Renal pelvis (tissue), 12 donors: ENCODE results near the gene GNAZ. TPM values are rescaled to one million over a fixed set of nuclear protein-coding genes. Genes with fewer than 3 reads are reported as not detected.
A peak's percentile ranks its signal among the peaks of the same experiment; 100 is the strongest.
"Not testable (repeated sequence)": the region's sequence is repeated elsewhere in the genome, so short reads cannot be mapped to it uniquely, and the experiment has no call there.

ENCODE experiments used
- DNase-seq: peaks from one replicate; pipeline ENCODE4 v3.0.0-alpha.2; 2013
- long read RNA-seq, 16 experiments: transcript quantifications; one replicate each; lab custom pipeline, GENCODE V29; 2026
- polyA plus RNA-seq, 3 donors: library from polyadenylated mRNA; unstranded; fragments of 120-200 nt; gene quantifications; one replicate each; pipeline ENCODE4 v1.2.1, GENCODE V29; 2013; ENCODE audit not compliant: insufficient read length in 3 of 3

The GNAZ gene
- 1 to 10 TPM; 5.9 to 7.8 (median 6.9) TPM for polyA plus RNA-seq
- long read RNA-seq, donor 1, partial matches to known transcripts: 0 of 1 reads
- long read RNA-seq, donor 1, other reads (novel, unspliced or antisense): 0 of 1 reads
- long read RNA-seq, donor 2, partial matches to known transcripts: 0 of 1 reads
- long read RNA-seq, donor 2, other reads (novel, unspliced or antisense): 0 of 1 reads
- long read RNA-seq, donor 3, partial matches to known transcripts: 23 of 23 reads
- long read RNA-seq, donor 3, other reads (novel, unspliced or antisense): 0 of 23 reads
- long read RNA-seq, donor 4: 0 reads
- long read RNA-seq, donor 5, partial matches to known transcripts: 0 of 1 reads
- long read RNA-seq, donor 5, other reads (novel, unspliced or antisense): 0 of 1 reads
- long read RNA-seq, donor 6, partial matches to known transcripts: 0 of 1 reads
- long read RNA-seq, donor 6, other reads (novel, unspliced or antisense): 0 of 1 reads
- long read RNA-seq, donor 7, transcript GNAZ-203 (3 exons, 3,333 nt): major isoform, 5 of 5 reads
- long read RNA-seq, donor 7, partial matches to known transcripts: 0 of 5 reads
- long read RNA-seq, donor 7, other reads (novel, unspliced or antisense): 0 of 5 reads
- long read RNA-seq, donor 8: 0 reads
- long read RNA-seq, donor 9: 0 reads
- long read RNA-seq, donor 10: 0 reads
- long read RNA-seq, donor 11: 0 reads
- long read RNA-seq, donor 12, partial matches to known transcripts: 0 of 1 reads
- long read RNA-seq, donor 12, other reads (novel, unspliced or antisense): 0 of 1 reads
- long read RNA-seq, donor 13, partial matches to known transcripts: 0 of 1 reads
- long read RNA-seq, donor 13, other reads (novel, unspliced or antisense): 0 of 1 reads
- long read RNA-seq, donor 14, partial matches to known transcripts: 0 of 4 reads
- long read RNA-seq, donor 14, other reads (novel, unspliced or antisense): 0 of 4 reads
- long read RNA-seq, donor 15, partial matches to known transcripts: 0 of 4 reads
- long read RNA-seq, donor 15, other reads (novel, unspliced or antisense): 0 of 4 reads
- long read RNA-seq, donor 16, partial matches to known transcripts: 0 of 2 reads
- long read RNA-seq, donor 16, other reads (novel, unspliced or antisense): 0 of 2 reads

- DNase-seq: peak; percentile 20
These were observed at the start of gene GNAZ for GRCh38 chr22:23070418-23071229. Gene GNAZ, plus strand, starts transcription at chr22:23070519. Its CDS starts 25,177 bp downstream, at chr22:23095696.

DNA sequence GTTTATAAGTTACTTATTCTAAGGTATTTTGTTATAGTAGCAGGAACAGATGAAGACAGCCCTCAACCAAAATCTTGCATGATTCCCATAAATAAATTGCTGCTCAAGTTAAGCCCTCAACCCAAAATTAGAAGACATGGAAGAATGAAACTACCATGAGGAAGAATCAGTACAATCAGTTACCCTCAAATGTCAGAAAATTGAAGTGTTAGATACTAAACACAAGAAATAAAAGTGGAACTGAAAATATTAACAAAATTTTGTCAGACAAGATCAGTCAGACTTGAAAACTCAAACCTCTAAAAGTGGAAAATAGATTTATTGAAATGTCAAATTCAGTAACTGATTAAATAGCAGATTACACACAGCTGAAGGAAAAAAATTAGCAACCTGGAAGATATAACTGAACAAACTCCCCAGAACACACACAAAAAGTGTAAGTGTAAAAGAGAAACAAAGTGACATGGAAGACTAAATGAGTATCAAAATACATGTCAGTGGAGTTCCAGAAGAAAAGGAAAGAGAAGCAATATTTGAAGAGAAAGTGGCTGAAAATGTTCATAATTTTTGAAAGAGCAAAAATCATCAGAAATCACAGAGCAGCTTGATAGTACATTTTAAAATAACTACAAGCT, 49.5 kb upstream of the GNAZ start:
- DNase-seq: no peak

- not testable (repeated sequence) for DNase-seq
These were observed 48.5 kb upstream of the GNAZ start for GRCh38 chr22:23021660-23022353.

DNA sequence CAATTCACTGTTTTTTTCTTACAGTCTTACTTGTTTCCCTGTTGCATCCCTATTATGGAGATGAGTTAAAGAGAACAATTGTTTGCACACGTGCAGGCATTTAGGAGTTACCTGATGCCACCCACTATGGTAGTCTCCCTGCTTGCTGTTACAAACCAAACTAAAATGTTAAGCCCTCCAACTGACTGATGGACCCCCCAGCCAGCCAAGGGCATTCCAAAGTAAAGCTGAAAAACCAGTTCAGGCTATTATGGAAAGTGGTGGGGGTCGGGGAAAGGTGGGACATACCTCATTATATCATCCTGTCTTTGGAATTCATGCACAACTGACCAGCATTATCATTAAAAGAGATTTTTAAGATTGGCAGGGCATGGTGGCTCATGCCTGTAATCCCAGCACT, 47.0 kb upstream of the GNAZ start:
- no peak for DNase-seq

GRCh38 chr22:23026777-23027176, 43.5 kb upstream of the GNAZ start:
- DNase-seq: no peak

- not testable (repeated sequence) for DNase-seq
These were observed 42.5 kb upstream of the GNAZ start for GRCh38 chr22:23027849-23028248.

DNA sequence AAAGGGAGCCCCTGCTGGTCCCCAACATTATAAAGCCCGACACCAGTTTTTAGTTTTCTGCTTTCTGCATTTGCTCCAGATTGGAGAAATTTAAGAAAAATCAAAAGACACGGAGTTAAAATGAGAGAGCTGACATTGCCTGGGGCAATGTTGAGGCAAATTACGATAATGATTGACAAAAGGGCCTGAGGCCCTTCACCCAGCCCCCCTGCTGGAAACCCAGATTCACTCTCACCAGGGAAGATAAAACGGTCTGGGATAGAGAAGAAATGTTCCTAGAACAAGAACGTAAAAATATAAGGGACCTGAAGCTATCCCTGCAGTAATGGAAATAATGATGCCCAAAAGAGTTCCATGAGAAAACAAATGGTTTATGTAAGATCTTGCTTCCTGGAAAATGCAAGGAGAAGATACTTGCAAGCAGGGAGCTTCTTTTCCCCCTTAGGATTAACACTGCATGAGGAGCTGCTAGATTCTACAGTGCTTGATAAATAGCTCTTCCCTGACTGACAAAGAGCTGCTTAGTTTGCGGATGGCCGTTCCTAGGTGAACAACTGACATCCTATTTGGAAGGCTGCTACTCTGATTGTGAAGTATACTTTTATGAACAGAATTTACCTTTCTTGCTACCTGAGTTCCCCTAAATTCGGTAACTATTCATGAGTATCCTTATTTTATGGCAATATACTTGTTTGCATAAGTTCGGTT, 40.6 kb upstream of the GNAZ start:
- no peak for DNase-seq

DNA sequence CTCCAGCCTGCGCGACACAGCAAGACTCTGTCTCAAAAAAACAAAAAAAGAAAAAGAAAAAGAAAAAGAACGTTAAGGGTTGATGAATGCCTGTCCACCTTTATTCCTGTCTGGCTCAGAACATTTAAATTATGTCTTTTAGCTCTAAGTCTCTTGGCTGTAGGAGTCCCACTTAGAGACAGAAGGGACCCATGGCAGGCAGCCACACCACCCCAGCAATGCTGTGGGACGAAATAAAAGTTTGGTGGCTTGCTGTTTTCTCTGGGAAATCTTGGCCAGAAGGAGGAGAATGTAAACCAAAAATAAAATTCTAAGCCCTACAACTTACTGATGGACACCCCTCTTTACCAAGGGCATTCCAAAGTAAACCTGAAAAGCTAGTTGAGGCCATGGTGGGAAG, 38.9 kb upstream of the GNAZ start:
- DNase-seq: no peak

- no peak for DNase-seq
These were observed 38.5 kb upstream of the GNAZ start for GRCh38 chr22:23031786-23032185.

GRCh38 chr22:23032658-23033057, 37.7 kb upstream of the GNAZ start:
- DNase-seq: no peak

DNA sequence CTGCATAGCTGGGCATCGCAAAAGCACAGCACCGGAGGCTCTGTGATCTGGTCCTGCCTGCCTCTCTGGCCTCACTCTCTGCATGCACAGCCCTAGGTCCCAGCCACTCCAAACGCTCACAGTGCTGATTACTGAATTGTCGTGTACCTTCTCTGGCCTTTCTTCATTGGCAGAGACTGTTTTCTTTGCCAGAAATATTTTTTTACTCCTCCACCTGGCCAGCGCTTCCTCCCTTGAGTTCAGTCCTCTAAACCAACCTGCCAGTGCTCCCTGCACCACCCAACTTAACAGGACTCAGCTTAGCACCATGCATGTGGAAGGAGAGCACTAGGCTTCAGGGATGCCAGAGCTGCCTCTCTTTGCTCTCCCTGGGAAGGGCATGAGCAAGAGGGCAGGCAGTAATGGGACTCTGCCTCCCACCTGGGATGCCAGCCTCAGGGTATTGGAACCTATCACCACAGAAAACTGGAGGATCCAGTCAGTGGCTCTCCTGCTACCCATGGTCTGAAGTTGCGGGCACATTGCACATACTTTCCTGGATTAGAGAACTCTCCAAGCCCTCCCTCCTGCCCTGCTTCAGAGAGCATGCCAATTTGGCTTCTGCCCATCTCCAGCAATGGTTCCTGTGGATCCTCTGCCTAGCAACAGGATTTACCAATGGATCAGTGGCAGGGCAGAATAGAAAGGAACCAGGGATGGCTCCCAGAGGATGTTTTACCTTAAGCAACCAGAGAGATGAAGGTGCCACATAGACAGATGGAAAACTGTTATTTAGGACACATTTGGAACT, 37.0 kb upstream of the GNAZ start:
- no peak for DNase-seq

GRCh38 chr22:23034621-23035556, 35.4 kb upstream of the GNAZ start:
- DNase-seq: no peak

DNA sequence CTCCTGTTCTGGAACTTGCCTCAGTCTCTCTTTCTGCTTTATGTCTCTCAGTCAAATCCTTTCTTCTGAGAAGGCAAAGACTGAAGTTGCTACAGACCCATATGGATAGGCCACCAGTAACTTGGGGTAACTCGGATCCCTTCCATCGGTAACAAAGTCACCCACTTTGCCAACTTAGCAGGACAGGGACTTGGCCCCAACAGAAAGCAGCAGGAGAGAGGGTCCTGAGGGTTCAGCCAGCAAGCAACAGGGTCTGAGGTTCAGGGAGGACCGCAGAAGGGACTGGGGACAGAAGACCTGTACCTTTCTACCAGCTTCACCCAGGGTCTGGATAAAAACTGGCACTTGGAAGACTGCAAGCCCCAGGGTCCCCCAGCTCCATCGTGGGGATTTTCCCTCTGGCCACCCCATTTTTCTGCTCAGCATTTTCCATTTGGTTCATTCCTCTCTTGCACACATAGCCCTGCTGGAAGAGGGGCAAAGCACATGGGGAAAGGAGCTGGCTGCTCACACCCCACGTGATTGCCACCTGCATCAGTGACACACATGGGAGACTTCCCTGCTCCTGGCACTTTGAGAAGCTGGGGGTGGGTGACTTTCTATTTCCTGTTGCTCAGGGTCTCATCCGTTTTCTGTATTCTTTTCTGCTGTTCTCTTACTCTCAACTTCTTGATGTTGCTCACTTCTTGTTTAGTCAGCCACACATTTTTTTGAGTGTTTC, 34.6 kb upstream of the GNAZ start:
- DNase-seq: no peak

- DNase-seq: no peak
These were observed 33.5 kb upstream of the GNAZ start for GRCh38 chr22:23036684-23037428.

GRCh38 chr22:23037429-23038333, 32.6 kb upstream of the GNAZ start:
- DNase-seq: no peak
